Esophagus (tissue), 2 donors: Measurements from ENCODE around the gene C19orf33. TPM values are rescaled to one million over a fixed set of nuclear protein-coding genes. Genes with fewer than 3 reads are reported as not detected.

ENCODE experiments used
- H3K27ac ChIP-seq, 2 donors: one replicate each; pipeline ENCODE4 v1.5.1; 2013; ENCODE audit warnings: low read depth in 2 of 2, mild to moderate bottlenecking in 2 of 2, inconsistent platforms in 1 of 2, low read length in 1 of 2, moderate library complexity in 1 of 2
- H3K27me3 ChIP-seq, 2 donors: one replicate each; pipeline ENCODE4 v1.6.1; 2013; ENCODE audit warnings: low read length in 2 of 2, control low read depth in 1 of 2, mild to moderate bottlenecking in 1 of 2; ENCODE audit not compliant: insufficient read depth in 2 of 2, control insufficient read depth in 1 of 2
- H3K36me3 ChIP-seq, 2 donors: one replicate each; pipeline ENCODE4 v1.6.1; 2013; ENCODE audit warnings: low read length in 1 of 2; ENCODE audit not compliant: control insufficient read depth in 2 of 2, insufficient read depth in 2 of 2
- H3K4me1 ChIP-seq, 2 donors: one replicate each; pipeline ENCODE4 v1.6.1; 2013; ENCODE audit warnings: low read length in 1 of 2; ENCODE audit not compliant: control insufficient read depth in 2 of 2, insufficient read depth in 2 of 2
- H3K4me3 ChIP-seq, 2 donors: one replicate each; pipeline ENCODE4 v1.5.1; 2013; ENCODE audit warnings: low read length in 2 of 2, mild to moderate bottlenecking in 2 of 2, low read depth in 1 of 2, moderate library complexity in 1 of 2
- H3K9me3 ChIP-seq, 2 donors: one replicate each; pipeline ENCODE4 v1.6.1; 2013; ENCODE audit warnings: mild to moderate bottlenecking in 2 of 2, low read depth in 1 of 2, low read length in 1 of 2, moderate library complexity in 1 of 2; ENCODE audit not compliant: control insufficient read depth in 2 of 2, insufficient read depth in 1 of 2
- WGBS, 2 donors: extraction: QIAGEN DNeasy Blood & Tissue Kit; methylation state at CpG; one replicate each; pipeline ENCODE4 v1.1.7; 2013; 5-methylcytosine and 5-hydroxymethylcytosine counted together
- polyA plus RNA-seq, 2 donors: library from polyadenylated mRNA; stranded (reverse); fragments of 200-250 nt; gene quantifications; one replicate each; pipeline ENCODE4 v1.2.3, GENCODE V29; 2013
- donor health status: healthy with polysubstance abuse.
- donor health status: Bipolar disorder and iron deficiency.

The C19orf33 gene
- polyA plus RNA-seq, 2 donors = 826 to 1,919 TPM

DNA sequence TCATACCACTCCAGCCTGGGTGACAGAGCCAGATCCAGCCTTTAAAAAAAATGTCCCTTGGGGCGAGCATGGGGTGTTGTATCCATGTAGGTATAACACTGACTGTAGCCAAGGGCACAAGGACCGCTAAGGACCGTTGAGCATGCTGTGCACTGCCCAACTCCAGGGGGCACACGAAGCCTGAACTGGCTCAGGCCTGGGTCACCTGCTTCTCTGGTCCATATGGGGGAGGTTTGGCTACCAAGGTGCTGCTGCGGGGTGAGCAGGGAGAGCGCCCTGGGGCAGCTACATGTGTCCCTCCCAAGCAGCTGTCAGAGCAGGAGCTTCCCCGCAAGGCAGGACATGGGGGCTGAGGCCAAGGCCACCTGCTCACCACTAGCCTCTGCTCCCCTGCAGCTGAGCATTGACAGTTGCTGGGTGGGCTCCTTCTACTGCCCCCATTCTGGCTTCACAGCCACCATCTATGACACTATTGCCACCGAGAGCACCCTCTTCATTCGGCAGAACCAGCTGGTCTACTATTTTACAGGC, 47.9 kb downstream of the C19orf33 start:
- Histone ChIP-seq H3K9me3 (no peaks in the 10 kb centered on the region), H3K27ac (no peak overlapping the region), H3K4me3 (no peak overlapping the region), H3K27me3 (no peaks in the 10 kb centered on the region), H3K4me1 (no peaks in the 10 kb centered on the region), H3K36me3 (no peaks in the 10 kb centered on the region)
- 67 to 74% methylated on average over 9 of the region's 9 CpGs for WGBS, 2 donors

DNA sequence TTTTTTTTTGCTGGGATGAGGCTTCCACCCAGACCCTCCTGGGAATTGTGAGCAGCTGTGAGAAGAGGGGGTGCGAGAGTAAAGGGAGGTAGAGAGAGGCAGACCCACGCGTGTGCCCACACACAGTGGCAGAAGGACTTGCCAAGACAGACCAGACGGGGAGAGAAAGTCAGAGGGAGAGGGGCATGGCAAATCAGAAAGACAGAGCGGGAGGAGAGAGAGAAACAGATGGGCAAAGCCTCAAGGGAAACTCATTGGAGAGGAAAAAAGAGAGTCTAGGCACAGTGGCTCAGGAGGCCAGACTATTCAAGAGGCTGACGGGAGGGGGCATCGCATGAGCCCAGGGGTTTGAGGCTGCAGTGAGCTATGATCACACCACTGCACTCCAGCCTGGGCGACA, 48.6 kb downstream of the C19orf33 start:
- Histone ChIP-seq H3K4me3 (no peak overlapping the region), H3K36me3 (no peaks in the 10 kb centered on the region), H3K9me3 (no peaks in the 10 kb centered on the region), H3K27me3 (no peaks in the 10 kb centered on the region), H3K27ac (no peak overlapping the region), H3K4me1 (no peaks in the 10 kb centered on the region)
- WGBS, 2 donors = 63 to 85% methylated on average over 8 of the region's 8 CpGs

Other genes starting within 250 kb of the C19orf33 start
- under 1 TPM; 0.06 to 0.08 TPM for gene DPF1, start 80.0 kb upstream of the C19orf33 start, polyA plus RNA-seq
- gene PPP1R14A, start 47.9 kb upstream of the C19orf33 start, polyA plus RNA-seq = 10 to 100 TPM; 31.2 to 77.0 TPM
- gene SPINT2, start 39.7 kb upstream of the C19orf33 start, polyA plus RNA-seq = 100 to 1,000 TPM; 230 to 334 TPM
- gene YIF1B, start 11.7 kb downstream of the C19orf33 start, polyA plus RNA-seq = 10 to 100 TPM; 26.0 to 40.3 TPM
- 10 to 100 TPM; 19.5 to 30.2 TPM for gene KCNK6, start 15.6 kb downstream of the C19orf33 start, polyA plus RNA-seq
- 1 to 10 TPM; 1.4 to 5.0 TPM for gene CATSPERG, start 31.6 kb downstream of the C19orf33 start, polyA plus RNA-seq
- 100 to 1,000 TPM in 1 of 2 donors, 10 to 100 TPM in 1; 46.7 to 162 TPM for gene PSMD8, start 70.3 kb downstream of the C19orf33 start, polyA plus RNA-seq
- under 1 TPM; 0.12 to 0.29 TPM for gene GGN, start 83.8 kb downstream of the C19orf33 start, polyA plus RNA-seq
- gene SPRED3, start 84.4 kb downstream of the C19orf33 start, polyA plus RNA-seq = under 1 TPM; 0.24 to 0.37 TPM
- 10 to 100 TPM; 23.8 to 25.0 TPM for gene FAM98C, start 98.8 kb downstream of the C19orf33 start, polyA plus RNA-seq
- under 1 TPM; 0.24 to 0.35 TPM for gene RASGRP4, start 122.0 kb downstream of the C19orf33 start, polyA plus RNA-seq
- gene RYR1, start 129.4 kb downstream of the C19orf33 start, polyA plus RNA-seq = 1 to 10 TPM; 8.0 to 8.7 TPM